HG02885 (cell line): ENCODE data around the gene MCF2L2.

ENCODE experiments used
- ATAC-seq: cut with Tn5 transposase; IDR thresholded peaks from one replicate; pipeline ENCODE4 v1.9.1; 2021; ENCODE audit warnings: mild to moderate bottlenecking; ENCODE audit not compliant: unreplicated experiment, poor library complexity

Gene MCF2L2

GRCh38 chr3:183153210-183153950, 275.0 kb downstream of the MCF2L2 start:
- no peak for ATAC-seq

GRCh38 chr3:183151821-183152351, 276.5 kb downstream of the MCF2L2 start:
- no peak for ATAC-seq

- ATAC-seq, result no peak
Observed at GRCh38 chr3:183151086-183151485, 277.3 kb downstream of the MCF2L2 start.

GRCh38 chr3:183149915-183150750, 278.3 kb downstream of the MCF2L2 start:
- ATAC-seq, result no peak

GRCh38 chr3:183148056-183148455, 280.4 kb downstream of the MCF2L2 start:
- ATAC-seq, result no peak

- no peak for ATAC-seq
Observed at GRCh38 chr3:183144363-183144762, 284.1 kb downstream of the MCF2L2 start.

- ATAC-seq, result no peak
Observed at GRCh38 chr3:183142199-183142598, 286.2 kb downstream of the MCF2L2 start.

GRCh38 chr3:183134844-183135243, 293.6 kb downstream of the MCF2L2 start:
- no peak for ATAC-seq

GRCh38 chr3:183132409-183132808, 296.0 kb downstream of the MCF2L2 start:
- no peak for ATAC-seq

- no peak for ATAC-seq
Observed at GRCh38 chr3:183131735-183132134, 296.7 kb downstream of the MCF2L2 start.

GRCh38 chr3:183131186-183131725, 297.2 kb downstream of the MCF2L2 start:
- ATAC-seq, result no peak

- ATAC-seq, result no peak
Observed at GRCh38 chr3:183129243-183129642, 299.2 kb downstream of the MCF2L2 start.

GRCh38 chr3:183128709-183129108, 299.7 kb downstream of the MCF2L2 start:
- no peak for ATAC-seq
